HK-2 (cell line): ENCODE results near the gene ESF1.

Experiments
- DNase-seq: peaks from one replicate; pipeline ENCODE4 v3.0.0-alpha.2; 2018; ENCODE audit not compliant: unreplicated experiment

Gene ESF1

GRCh38 chr20:13681248-13682125 lies 103.2 kb downstream of the ESF1 start:
- DNase-seq = no peak

- no peak for DNase-seq
These were observed 105.8 kb downstream of the ESF1 start for GRCh38 chr20:13678944-13679343.

GRCh38 chr20:13677241-13677640 lies 107.5 kb downstream of the ESF1 start:
- no peak for DNase-seq

DNA sequence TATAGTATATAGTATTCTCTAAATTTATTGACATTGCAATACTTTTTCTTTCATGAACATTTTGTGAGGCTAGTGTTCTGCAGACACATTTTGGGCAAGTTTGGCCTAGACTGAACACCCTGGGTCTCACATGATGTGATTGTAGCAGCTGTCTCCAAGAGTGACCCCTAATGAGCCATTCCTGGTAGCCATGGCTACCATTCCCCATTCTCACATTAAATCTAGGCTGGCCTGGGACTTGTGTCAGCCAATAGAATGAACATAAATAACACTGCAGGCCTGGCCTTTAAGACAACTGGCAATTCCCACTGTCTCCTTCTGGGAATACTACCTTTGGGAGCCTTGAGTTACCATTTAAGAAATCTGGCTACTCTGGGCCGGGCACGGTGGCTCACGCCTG lies 108.0 kb downstream of the ESF1 start:
- no peak for DNase-seq

- DNase-seq = no peak
These were observed 112.0 kb downstream of the ESF1 start for GRCh38 chr20:13672690-13673089.

GRCh38 chr20:13671916-13672378 lies 112.8 kb downstream of the ESF1 start:
- no peak for DNase-seq

- no peak for DNase-seq
These were observed 113.2 kb downstream of the ESF1 start for GRCh38 chr20:13671512-13671911.

DNA sequence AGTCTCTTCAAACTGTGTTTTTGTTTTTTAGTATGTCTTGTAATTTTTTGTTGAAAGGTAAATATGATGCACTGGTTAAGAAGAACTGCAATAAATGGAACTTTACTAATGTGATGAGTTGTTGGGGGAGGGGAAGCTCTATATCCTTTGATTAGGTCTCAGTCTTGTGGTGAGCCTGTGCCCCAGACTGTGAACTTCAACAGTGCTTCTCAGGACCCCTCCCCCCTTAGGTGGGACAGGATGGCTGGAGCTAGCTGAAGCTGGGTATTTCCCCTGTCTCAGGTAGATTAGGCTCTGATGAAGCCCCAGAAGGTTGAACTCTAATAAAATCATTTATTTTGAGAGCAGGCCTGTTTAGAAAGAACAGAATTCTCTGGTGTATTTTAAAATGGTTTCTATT lies 114.6 kb downstream of the ESF1 start:
- no peak for DNase-seq

DNA sequence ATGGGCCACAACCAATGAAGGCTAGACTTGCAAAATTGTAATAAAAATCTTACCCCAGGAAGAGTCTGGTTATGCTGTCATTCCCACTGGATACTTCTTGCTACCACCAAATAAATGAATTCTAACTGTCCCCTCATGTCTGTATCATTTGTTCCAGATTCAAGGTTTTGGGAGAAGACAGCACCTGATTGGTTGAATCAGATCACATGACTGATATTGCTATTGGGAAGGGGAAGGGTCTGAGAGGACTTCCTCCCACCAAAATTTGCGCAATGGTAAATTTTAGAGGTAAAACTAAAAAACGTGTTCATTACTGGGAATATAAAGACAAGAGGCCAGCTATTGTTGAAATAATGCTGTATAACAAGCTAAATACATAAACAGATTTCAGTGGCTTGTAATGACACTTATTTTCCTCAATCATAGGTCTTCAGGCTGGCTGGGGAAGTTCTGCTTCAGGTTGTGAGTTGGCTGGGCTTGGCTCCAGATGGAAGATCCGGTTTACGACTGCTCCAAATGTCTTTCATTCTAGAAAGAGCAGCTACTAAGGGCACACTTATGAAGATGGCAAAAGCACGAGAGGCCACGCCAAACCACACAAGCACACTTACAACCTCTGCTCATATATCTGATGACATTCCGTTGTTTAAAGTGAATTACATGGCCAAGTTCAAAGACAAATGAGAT lies 118.9 kb downstream of the ESF1 start:
- DNase-seq = no peak
